Stimulated activated CD4-positive, alpha-beta T cell treated with anti-CD3 and anti-CD28 coated beads, Interleukin-4, amount 100 ng/mL, for 48 hours (primary cell): ENCODE results near the gene PITX3.
"Not testable (repeated sequence)": the region's sequence is repeated elsewhere in the genome, so short reads cannot be mapped to it uniquely, and the experiment has no call there.

Source experiments
- DNase-seq, 2 donors: peaks; one replicate each; pipeline ENCODE4 v3.0.0-alpha.2; 2020; ENCODE audit warnings: low read depth in 2 of 2

The PITX3 gene

DNA sequence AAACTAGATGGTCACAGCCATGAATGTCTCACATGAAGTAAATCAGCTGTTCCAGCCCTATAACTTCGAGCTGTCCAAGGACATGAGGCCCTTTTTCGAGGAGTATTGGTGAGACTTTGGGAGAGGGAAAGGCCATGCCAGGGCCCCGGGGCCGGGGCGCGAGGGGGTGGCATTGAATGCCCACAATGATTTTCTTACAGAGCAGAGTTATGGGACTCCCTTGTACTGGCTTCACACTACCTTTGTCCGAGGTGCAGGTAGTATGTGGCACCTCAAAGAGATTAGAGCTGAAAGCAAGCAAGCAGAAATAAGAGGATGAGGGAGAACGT lies 14.8 kb downstream of the PITX3 start:
- no peak for DNase-seq

DNA sequence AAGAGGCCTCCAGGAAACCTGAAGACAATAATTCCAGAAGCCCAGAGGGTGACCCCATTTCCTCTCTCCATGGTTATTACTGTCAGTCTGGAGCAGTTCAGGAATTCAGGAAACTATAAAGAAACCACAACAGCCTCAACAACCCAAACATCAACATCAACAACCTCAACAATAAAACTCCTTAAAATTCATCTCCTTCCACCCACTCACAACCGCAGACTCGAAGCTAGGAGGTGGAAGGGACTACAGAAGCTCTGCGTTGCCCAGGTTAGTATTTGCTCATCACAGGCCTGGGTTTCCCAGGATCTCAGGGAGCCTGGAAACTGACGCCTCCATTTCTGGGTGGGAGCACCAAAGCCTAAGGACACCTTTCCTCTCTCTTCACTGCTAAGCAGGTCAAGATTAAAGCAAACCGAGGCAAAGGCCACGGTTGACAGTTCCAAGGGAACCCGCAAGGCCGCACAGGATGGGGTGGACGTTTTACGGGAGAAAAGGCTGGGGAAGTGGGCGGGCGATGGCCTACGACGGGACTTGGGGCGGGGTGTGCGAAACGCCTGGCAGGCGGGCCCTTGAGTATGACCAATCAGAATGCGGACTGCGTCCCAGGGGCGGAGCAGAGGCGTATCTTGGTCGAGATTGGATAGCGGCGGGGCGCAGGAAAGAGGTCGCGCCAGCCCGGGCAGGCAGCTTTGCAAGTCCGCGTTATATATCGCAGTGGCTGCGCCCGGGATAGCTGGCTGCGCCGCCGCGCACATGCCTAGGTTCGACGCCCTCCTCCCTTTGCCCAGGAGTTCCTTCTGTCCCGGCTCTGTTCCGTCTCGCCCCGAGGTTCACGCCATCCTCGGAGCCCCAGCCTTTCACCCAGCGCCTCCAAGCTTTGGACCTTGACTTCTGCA lies 15.4 kb downstream of the PITX3 start, which contains the start of gene ELOVL3:
TSS of gene ELOVL3 (plus strand) at position 654 of the 896 bp plus-strand sequence. CDS start 250 bp downstream, outside the sequence.
- peak; percentile 77 to 87 for DNase-seq

DNA sequence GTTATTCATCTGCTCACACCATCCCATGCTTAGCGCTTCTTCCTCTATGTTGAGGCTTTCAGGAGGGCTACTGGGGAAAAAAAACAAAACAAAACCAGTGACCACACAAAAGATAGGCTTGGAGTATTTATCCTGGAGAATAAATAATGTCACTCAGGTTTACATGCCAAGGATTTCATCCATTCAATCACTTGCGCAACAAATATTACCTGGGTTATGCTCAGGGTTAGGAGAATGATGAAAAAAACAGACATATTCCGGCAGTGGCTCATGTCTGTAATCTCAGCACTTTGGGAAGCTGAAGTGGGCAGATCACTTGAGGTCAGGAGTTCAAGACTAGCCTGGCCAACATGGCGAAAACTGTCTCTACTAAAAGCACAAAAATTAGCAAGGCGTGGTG lies 18.5 kb downstream of the PITX3 start:
- no peak for DNase-seq

DNA sequence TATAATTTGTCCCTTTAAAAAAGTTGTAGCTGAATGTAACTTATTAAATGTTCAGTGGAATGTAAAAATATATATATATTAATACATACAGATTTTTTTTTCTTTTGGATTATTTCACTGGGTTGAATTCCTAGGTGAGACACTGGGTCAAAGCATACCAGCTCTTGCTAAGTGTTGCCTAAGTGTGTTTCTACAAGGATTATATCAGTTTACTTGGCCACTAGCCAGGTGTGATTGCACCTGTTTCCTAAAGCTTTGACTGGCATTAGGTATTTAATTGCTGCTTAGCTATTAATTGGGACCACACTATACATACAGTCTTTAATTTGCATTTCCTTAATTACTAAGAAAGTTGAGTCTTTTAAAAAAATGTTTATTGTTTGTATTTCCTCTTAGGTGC lies 20.7 kb downstream of the PITX3 start:
- no peak for DNase-seq

DNA sequence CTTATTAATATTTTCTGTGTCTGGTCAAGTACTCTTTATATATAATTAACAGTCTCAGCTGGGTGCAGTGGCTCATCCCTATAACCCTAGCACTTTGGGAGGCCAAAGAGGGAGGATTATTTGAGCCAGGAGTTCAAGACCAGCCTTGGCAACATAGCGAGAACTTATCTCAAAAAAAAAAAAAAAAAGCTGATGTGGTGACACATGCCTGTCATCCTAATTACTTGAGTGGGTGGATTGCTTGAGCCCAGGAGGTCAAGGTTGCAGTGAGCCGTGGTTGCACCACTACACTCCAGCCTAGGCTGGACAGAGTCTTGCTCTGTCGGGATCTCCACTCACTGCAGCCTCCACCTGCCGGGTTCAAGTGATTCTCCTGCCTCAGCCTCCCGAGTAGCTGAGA lies 21.9 kb downstream of the PITX3 start:
- no peak for DNase-seq

DNA sequence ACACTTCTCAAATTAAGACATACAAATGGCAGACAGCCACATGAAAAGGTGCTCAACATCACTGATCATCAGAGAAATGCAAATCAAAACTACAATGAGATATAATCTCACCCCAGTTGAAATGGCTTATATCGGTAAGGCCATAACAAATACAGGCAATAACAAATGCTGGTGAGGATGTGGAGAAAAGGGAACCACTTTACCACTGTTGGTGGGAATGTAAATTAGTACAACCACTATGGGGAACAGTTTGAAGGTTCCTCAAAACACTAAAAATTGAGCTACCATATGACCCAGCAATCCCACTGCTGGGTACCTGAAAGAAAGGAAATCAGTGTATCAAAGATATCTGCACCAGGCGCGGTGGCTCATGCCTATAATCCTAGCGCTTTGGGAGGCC lies 27.7 kb downstream of the PITX3 start:
- not testable (repeated sequence) for DNase-seq

DNA sequence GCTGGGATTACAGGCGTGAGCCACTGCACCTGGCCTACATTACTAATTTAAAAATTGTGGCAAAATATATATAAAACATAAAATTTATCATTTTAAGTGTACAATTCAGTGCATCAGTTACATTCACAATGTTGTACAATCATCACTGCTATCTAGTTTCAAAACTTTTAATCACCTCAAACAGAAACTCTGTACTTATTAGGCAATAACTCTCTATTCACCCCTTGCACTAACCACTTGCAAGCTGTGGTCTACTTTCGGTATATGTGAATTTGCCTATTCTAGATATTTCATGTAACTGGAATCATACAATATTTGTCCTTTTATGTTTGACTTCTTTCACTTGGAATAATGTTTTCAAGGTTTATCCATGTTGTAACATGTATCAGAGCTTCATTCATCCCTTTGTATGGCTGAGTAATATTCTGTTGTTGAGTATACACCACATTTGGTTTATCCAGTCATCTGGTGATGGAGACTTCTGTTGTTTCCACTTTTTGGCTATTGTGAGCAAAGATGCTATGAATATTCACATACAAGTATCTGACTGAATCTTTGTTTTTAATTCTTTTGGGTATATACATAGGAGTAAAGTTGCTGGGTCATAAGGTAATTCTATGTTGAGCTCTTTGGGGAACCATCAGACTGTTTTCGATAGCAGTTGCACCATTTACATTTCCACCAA lies 29.6 kb downstream of the PITX3 start:
- no peak for DNase-seq

DNA sequence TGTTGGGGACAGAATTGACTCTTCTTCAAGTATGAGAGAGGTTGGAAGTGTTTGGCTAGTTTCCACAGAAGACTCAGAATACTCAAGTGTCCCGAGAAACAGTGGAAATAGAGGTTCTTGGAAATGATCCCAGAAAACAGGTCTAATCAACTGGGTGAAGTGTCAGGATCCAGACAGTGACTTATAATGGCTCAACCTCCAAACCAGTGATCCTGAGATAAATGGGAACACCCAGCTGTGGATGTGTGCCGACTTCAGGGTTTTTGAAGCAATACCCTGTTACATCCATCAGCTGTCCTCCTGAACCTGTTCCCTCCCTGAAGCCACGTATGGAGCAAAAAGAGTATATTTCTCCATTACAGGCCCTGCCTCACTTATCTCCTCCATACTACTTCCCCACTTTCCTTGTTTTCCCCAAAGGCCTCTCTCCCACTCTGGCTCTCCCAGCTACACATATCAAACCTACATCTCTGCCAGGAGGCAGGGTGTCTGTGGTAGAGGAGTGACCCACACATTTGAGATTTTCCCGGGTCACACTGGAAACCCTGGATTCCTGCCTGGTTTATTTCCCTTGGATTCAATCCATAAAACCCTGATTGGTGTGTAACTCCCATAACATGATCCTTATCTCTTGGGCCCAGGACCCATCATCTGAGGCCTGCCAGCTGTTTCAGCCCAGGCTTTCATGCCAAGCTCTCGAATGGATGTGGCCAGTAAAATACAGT lies 32.8 kb downstream of the PITX3 start:
- DNase-seq, result no peak

DNA sequence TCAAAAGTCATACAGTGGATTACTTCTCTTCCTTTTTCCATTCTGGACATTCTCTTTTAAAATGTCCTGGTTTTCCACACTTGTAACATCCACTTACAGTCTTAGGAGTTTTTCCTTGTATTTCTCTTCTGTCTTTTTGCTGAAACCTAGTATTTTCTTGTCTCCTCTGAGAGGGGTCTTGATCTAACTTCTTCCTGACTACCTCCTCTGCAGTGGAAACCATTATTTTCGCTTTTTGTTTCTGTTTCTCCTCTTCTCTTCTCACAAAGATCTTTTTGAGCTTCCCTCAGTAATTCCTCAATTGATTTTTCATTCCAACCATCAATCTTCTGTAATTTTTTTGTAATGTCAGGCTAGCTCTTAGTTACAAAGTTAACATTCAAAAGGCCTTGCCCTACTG lies 38.9 kb downstream of the PITX3 start:
- no peak for DNase-seq

DNA sequence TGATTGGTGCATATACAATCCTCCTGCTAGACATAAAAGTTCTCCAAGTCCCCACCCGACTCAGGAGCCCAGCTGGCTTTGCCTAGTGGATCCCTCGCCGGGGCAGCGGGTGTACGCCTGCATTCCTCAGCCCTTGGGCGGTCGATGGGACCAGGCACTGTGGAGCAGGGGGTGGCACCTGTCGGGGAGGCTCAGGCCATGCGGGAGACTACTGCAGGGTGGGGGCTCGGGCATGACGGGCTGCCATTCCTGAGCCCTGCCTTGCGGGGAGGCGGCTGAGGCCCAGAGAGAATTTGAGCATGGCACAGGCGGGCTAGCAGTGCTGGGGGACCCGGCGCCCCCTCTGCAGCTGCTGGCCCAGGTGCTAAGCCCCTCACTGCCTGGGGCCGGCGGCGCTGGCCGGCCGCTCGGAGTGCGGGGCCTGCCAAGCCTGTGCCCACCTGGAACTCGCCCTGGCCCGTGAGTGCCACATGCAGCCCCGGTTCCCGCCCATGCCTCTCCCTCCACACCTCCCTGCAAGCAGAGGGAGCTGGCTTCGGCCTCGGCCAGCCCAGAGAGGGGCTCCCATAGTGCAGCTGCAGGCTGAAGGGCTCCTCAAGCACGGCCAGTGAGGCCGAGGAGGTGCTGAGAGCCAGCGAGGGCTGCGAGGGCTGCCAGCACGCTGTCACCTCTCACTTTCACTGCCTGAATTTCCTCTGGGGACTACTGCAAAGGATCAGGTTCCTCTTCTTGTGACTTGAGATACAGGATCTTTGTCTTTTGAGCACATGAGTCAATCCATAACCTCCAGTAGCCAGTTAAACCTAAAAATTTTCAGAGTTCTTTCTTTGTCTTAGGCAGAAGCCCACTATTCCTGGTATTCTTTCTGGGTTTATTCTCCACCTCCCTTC lies 40.3 kb downstream of the PITX3 start:
- no peak for DNase-seq

DNA sequence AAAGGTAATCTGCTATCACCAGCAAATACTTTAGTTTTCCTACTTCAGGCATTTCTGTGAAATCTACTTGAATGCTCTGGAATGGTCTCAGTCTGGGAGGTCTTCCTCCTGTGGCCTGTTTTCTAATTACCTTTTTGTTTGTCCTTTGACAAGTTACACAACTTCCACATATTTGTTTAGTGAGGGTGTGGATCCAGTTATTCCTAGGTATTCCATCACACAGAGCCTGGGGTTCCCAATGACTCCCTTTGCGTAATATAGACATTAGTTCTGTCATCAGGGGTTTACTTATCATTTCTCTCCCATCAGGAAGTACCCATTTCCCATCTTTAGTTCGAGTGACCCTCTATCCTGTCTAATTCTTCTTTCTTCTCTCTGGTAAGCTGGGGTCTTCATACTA lies 43.3 kb downstream of the PITX3 start:
- no peak for DNase-seq

DNA sequence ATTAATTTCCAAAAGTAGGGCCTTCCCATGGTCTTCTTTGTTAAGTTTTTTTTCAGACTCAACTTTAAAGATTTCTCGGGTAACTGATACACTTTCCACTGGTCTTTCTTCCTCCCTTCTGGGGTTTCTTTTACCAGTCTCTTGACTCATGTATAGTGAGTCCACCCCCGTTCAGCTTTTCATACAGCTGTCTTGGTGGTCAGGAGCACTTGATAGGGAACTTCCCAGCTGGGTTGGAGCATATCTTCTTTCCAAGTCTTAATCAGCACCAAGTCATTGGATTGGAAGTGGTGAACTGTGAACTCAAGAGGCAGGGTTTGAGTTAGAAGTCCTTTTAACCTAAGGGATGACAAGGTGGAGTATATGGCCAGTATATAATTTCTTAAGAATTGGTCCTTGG lies 44.4 kb downstream of the PITX3 start:
- peak in 1 of 2 donors; percentile 21 for DNase-seq

DNA sequence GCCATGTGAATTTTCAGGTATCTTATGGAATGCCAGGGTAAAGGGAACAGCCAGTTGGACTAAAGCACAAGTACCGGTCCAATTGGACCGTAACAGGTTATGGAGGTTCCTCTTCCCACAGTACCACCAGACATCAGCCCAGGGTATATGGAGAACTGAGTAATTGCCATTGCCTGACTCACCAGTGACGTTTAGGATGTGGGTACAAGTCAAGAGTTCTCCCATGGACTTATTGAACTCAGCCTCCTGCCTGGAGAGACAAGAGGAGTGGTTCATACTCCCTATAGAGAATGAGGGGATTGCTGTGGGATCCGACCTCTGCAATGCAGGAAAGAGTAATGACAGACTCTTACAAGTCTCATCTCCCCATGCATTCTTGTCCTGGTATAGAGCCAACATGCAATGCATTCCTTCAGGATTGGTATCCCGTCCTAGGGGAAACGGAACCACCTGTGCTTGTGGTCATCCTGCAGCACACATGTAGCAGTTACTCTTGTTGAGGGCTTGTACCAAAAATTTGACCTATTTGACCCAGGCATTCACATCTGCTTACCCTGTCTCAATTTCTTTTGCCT lies 45.9 kb downstream of the PITX3 start:
- DNase-seq, result no peak

DNA sequence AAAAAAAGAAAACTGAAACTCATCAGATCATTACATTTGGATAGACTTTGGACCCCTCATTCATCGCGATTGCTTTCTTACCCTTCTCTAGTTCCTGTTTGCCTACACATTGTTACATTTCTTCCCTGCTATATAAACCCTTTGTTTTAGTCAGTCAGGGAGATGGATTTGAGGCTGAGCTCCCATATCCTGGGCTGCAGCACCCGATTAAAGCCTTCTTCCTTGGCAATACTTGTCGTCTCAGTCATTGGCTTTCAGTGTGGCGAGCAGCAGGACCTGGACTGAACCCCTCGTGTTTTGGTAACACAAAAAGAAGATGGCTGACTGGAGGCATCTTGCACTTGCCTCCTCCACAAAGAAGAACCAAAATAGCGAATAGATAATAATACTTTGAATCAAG lies 49.4 kb downstream of the PITX3 start:
- DNase-seq, result no peak

DNA sequence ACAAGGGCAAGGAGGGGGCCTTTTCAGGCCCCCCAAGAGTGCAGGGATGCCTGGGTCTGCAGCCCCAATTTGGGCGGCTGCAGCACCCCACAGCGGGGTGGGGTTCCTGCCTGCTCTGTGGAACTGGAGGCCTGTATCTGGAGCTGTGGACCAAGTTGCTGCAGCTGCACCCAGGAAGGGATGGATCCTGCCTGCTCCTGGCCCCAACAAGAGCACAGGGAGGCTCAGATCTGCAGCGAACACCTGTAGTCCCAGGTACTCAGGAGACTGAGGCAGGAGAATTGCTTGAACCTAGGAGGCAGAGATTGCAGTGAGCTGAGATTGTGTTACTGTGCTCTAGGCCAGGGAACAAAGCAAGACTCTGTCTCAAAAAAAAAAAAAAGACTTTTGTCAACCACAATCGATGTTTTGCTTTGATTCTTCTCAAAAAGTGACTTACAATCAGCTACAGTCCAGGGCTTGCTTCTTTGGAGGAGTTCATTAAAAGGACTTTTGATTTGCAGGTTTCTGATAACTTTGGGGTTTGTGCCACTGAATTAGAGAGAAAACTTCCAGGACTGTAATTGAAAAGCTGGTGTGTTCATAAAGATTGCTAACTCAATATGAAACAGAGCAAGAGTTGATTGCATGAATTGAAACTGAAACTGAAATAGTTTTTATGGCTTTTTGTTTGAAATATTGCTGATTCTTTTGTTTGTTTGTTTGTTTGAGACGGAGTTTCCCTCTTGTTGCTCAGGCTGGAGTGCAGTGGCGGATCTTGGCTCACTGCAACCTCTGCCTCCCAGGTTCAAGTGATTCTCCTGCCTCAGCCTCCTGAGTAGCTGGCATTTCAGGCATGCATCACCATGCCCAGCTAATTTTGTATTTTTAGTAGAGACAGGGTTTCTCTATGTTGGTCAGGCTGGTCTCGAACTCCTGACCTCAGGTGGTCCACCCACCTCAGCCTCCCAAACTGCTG lies 52.1 kb downstream of the PITX3 start:
- DNase-seq, result not testable (repeated sequence)

DNA sequence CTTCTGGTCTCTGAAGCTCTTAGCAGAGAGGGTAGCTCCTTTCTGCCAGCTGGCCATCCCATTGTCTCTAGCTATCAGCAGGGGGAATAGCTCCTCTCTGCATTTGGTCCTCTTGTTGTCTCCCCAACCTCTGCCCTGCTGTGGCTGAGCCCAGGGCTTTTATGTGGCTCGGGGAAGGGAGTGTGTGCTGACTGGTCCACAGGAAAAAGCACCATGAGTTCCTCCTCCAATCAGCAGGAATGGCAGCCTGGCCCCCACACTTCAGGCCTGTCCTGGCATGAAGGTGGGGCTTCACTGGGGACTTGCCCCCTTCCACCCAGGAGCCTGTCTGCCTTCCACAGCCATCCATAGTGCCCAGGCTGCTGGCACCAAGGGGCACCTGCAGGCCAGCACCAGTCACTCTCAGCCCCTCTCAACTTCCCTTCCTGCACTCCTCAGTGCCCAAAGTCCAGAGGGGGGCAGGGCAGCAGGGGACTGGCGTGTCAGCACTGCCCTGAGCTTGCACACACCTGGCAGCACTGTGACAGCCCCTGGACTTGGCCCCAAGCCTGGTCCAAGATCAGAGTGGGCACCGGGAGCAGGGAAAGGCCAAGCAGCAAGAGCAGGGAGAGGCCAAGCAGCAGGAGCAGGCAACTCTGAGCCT lies 52.9 kb downstream of the PITX3 start:
- DNase-seq, result no peak

DNA sequence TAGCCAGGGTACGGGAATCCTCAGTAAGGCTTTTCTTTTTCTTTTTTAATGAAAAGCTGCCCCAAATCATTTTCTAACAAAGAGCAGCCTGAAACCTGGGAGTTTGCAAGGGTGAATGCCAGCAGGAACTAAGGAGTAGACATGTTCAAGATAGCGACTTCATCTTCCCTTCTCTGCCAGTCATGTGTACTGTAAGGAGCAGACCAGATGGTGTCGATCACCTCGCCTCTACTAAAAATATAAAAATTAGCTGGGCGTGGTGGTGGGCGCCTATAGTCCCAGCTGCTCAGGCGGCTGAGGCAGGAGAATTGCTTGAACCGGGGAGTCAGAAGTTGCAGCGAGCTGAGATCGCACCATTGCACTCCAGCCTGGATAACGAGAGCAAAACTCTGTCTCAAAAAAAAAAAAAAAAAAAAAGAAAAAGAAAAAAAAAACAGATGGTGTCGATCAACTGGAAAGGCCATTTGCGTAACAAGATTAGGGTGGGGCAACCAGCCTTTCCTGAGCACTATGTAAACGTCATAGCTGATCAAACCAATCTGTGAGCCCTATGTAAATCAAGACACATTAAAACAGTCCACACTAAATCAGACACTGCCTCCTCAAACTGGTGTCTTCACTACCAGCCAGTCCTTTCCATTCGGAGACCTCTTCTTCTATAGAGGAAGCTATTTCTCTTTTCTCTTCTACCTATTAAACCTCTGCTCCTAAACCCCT lies 55.3 kb downstream of the PITX3 start:
- DNase-seq, result no peak

DNA sequence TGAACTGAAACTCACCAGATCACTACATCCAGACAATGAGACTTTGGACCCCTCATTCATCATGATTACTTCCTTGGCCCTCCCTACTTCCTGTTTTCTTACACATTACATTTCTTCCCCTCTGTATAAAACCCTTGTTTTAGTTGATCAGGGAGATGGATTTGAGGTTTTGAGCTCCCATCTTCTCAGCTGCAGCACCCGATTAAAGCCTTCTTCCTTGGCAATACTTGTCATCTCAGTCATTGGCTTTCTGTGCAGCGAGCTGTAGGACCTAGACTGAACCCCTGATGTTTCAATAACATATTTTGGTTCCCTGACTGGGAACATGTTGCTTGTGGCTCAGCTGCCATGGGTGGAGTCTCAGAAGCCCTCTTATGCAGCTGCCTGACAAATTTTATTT lies 56.0 kb downstream of the PITX3 start:
- no peak for DNase-seq

DNA sequence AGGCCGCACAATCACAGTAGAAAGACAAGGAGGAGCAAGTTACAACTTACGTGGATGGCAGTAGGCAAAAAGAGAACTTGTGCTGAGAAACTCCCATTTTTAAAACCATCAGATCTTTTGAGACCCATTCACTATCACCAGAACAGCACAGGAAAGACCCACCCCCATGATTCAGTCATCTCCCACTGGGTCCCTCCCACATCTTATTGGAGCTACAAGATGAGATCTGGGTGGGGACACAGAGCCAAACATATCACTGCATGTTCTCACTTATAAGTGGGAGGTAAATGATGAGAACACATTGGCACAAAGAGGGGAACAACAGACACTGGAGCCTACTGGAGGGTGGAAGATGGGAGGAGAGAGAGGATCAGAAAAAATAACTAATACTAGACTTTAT lies 56.7 kb downstream of the PITX3 start:
- no peak for DNase-seq
